GM12878 (cell line): Measurements from ENCODE around the gene MACF1. TPM values are rescaled to one million over a fixed set of nuclear protein-coding genes. Genes with fewer than 3 reads are reported as not detected.
A peak's percentile ranks its signal among the peaks of the same experiment; 100 is the strongest.

Experiments
- ATAC-seq: fragments of 200-7000 bp; cut with Tn5 transposase; 3 replicates; pipeline ENCODE4 v1.9.1; 2020; ENCODE audit warnings: mild to moderate bottlenecking, moderate library complexity
- BruUV-seq: library from RNA; stranded (reverse); fragments of 400-500 nt; replicated peaks from 2 replicates; lab custom pipeline; 2021; lab: Mats Ljungman, UMichigan
- CTCF ChIA-PET: fragments of 300-600 bp; sonication (Branson Sonifier 250); formaldehyde crosslinking; extraction: SDS; loops from one replicate; lab custom pipeline; 2021; ENCODE audit warnings: inconsistent platforms; lab: Yijun Ruan, JAX
- POLR2A ChIA-PET: fragments of 350-600 bp; formaldehyde crosslinking; extraction: SDS; loops from one replicate; lab custom pipeline; 2021; ENCODE audit warnings: inconsistent platforms; lab: Charles Lee
- RAD21 ChIA-PET: fragments of 300-600 bp; sonication (Branson Sonifier 250); formaldehyde crosslinking; loops from one replicate; lab custom pipeline; 2023; ENCODE audit warnings: antibody characterized with exemption; ENCODE audit not compliant: unreplicated experiment; lab: Charles Lee
- SMC1A ChIA-PET: fragments of 300-600 bp; sonication (Branson Sonifier 250); formaldehyde crosslinking; loops from one replicate; lab custom pipeline; 2023; ENCODE audit not compliant: unreplicated experiment, uncharacterized antibody; lab: Charles Lee
- DNase-seq: peaks from one replicate; pipeline ENCODE4 v3.0.0-alpha.2; 2011; ENCODE audit warnings: low read depth, low spot score
- FAIRE-seq: peaks from 3 replicates; lab custom pipeline; 2011; peaks lifted over from hg19 to GRCh38; lab: Jason Lieb, UNC
- H2AFZ ChIP-seq: 2 replicates; pipeline ENCODE4 v1.6.0; 2011; ENCODE audit warnings: low read depth, low read length, control low read depth; ENCODE audit not compliant: control insufficient read depth
- H3K27ac ChIP-seq: 2 replicates; pipeline ENCODE4 v1.5.1; 2011; ENCODE audit warnings: control low read depth; ENCODE audit not compliant: control insufficient read depth, insufficient read depth
- H3K27me3 ChIP-seq, 2 experiments: replicated peaks in 1 of 2; 2 replicates each; pipeline versions ENCODE4 v1.6.0 to v1.6.1; 2011; ENCODE audit warnings: low read length in 1 of 2; ENCODE audit not compliant: control insufficient read depth in 2 of 2, insufficient read depth in 2 of 2
- H3K36me3 ChIP-seq, 2 experiments: 2 replicates each; pipeline ENCODE4 v1.5.1; 2011; ENCODE audit warnings: low read length in 1 of 2; ENCODE audit not compliant: control insufficient read depth in 2 of 2, insufficient read depth in 2 of 2
- H3K4me1 ChIP-seq: 2 replicates; pipeline ENCODE4 v1.6.1; 2011; ENCODE audit warnings: mild to moderate bottlenecking, low read length, moderate library complexity, mixed read lengths; ENCODE audit not compliant: control insufficient read depth, insufficient read depth
- H3K4me2 ChIP-seq: 2 replicates; pipeline ENCODE4 v1.6.0; 2011; ENCODE audit warnings: control low read depth; ENCODE audit not compliant: control insufficient read depth, insufficient read depth
- H3K4me3 ChIP-seq: fragments of 200-600 bp; sonication (generic); 2 replicates; pipeline ENCODE4 v1.5.1; 2016
- H3K79me2 ChIP-seq: 2 replicates; pipeline ENCODE4 v1.6.0; 2011; ENCODE audit warnings: low read length; ENCODE audit not compliant: control insufficient read depth, insufficient read depth
- H3K9ac ChIP-seq: 2 replicates; pipeline ENCODE4 v1.8.0; 2011; ENCODE audit warnings: low read length, control low read depth, mixed read lengths; ENCODE audit not compliant: control insufficient read depth, insufficient read depth
- H3K9me3 ChIP-seq: replicated peaks from 3 replicates; pipeline ENCODE4 v1.5.1; 2011; ENCODE audit warnings: mild to moderate bottlenecking, low read length; ENCODE audit not compliant: control insufficient read depth, insufficient read depth
- H4K20me1 ChIP-seq: 2 replicates; pipeline ENCODE4 v1.6.0; 2011; ENCODE audit not compliant: control insufficient read depth, insufficient read depth
- EED ChIP-seq: sonication (generic); IDR thresholded peaks from 2 replicates; pipeline ENCODE4 v1.6.1; 2016; ENCODE audit warnings: antibody characterized with exemption, low read depth
- ESRRA ChIP-seq: IDR thresholded peaks from 2 replicates; pipeline ENCODE4 v1.6.1; 2012; ENCODE audit warnings: mild to moderate bottlenecking, low read length, improper control_type of control experiment
- HDAC2 ChIP-seq: fragments of 200-600 bp; sonication (generic); IDR thresholded peaks from 2 replicates; pipeline ENCODE4 v1.6.1; 2017
- MXI1 ChIP-seq: fragments of 150-350 bp; IDR thresholded peaks from 2 replicates; pipeline ENCODE4 v1.6.1; 2011; ENCODE audit warnings: low read depth, mild to moderate bottlenecking, inconsistent platforms, low read length, improper control_type of control experiment
- NR2C2 ChIP-seq: IDR thresholded peaks from 2 replicates; pipeline ENCODE4 v1.6.1; 2011; ENCODE audit warnings: borderline replicate concordance, low read depth; ENCODE audit not compliant: control insufficient read depth, insufficient read length
- NRF1 ChIP-seq: conservative IDR thresholded peaks from 2 replicates; pipeline ENCODE4 v1.6.1; 2011; ENCODE audit warnings: mild to moderate bottlenecking, low read depth, low read length, improper control_type of control experiment
- RAD21 ChIP-seq: IDR thresholded peaks from 2 replicates; pipeline ENCODE4 v1.6.1; 2011; ENCODE audit warnings: mild to moderate bottlenecking, low read depth, low read length, moderate library complexity; ENCODE audit not compliant: insufficient read depth
- RBBP5 ChIP-seq: fragments of 200-600 bp; sonication (generic); conservative IDR thresholded peaks from 2 replicates; pipeline ENCODE4 v1.6.1; 2016
- SMC3 ChIP-seq: IDR thresholded peaks from 2 replicates; pipeline ENCODE4 v1.6.1; 2011; ENCODE audit warnings: low read length, improper control_type of control experiment, borderline replicate concordance
- TCF7 ChIP-seq: IDR thresholded peaks from 2 replicates; pipeline ENCODE4 v1.6.1; 2014; ENCODE audit warnings: antibody characterized with exemption, borderline replicate concordance
- ZSCAN29 ChIP-seq: fragments of 450-650 bp; IDR thresholded peaks from 2 replicates; pipeline ENCODE4 v1.6.1; 2017; ENCODE audit warnings: mild to moderate bottlenecking, moderate library complexity
- WGBS: methylation state at CpG from one replicate; pipeline ENCODE4 v1.1.6; 2016; ENCODE audit warnings: low lambda C conversion rate; ENCODE audit not compliant: insufficient replicate concordance, insufficient coverage; ENCODE audit errors: missing lambda C conversion rate; 5-methylcytosine and 5-hydroxymethylcytosine counted together
- in situ Hi-C: fragments of 300-500 bp; cut with MboI; formaldehyde crosslinking; loops from 9 replicates; pipeline ENCODE4 v1.14.3; 2018; ENCODE audit warnings: mixed read lengths
- intact Hi-C: fragments of 100-400 bp; cut with micrococcal nuclease; formaldehyde crosslinking; loops from one replicate; pipeline ENCODE4 v1.14.2; 2022; ENCODE audit not compliant: unreplicated experiment
- polyA plus RNA-seq, 11 experiments: library from polyadenylated mRNA; depleted of rRNA in 4 of 11; unstranded in 6 of 11; stranded (reverse) in 5 of 11; fragments of >200 nt; fragmentation: Nextera tagmentation in 4 of 11; fragmentation: Illumina TruSeq in 1 of 11; extraction: Ambion mirVana in 4 of 11; extraction: Trizol in 1 of 11; gene quantifications; 1 replicate in 1 of 11; 2 replicates in 10 of 11; pipeline versions ENCODE4 v1.2.1 to v1.2.3, GENCODE V29; 2011 to 2016; ENCODE audit warnings: inconsistent platforms in 2 of 11, missing spikeins in 2 of 11, low read depth in 1 of 11
- total RNA-seq, 4 experiments: library from RNA; depleted of rRNA in 3 of 4; stranded (reverse); fragments of >200 nt in 3 of 4; fragmentation: Illumina TruSeq in 1 of 4; extraction: Trizol in 1 of 4; gene quantifications; 2 replicates each; pipeline versions ENCODE4 v1.2.1 to v1.2.3, GENCODE V29; 2013 to 2021
- TF ChIP-seq, protein P1 (sequence below): fragments of 450-650 bp; IDR thresholded peaks from 2 replicates; pipeline ENCODE4 v1.6.1; 2017; ENCODE audit warnings: mild to moderate bottlenecking, moderate library complexity
- TF ChIP-seq, protein P2 (sequence below), 3 experiments: IDR thresholded peaks in 2 of 3; conservative IDR thresholded peaks in 1 of 3; 2 replicates each; pipeline ENCODE4 v1.5.1; 2011; ENCODE audit warnings: low read depth in 3 of 3, low read length in 3 of 3, mild to moderate bottlenecking in 3 of 3, control low read depth in 2 of 3, moderate library complexity in 2 of 3, inconsistent platforms in 1 of 3, mixed read lengths in 1 of 3; ENCODE audit not compliant: control insufficient read depth in 2 of 3, insufficient read depth in 1 of 3; ENCODE audit errors: extremely low read depth in 1 of 3
- TF ChIP-seq, protein P3 (sequence below): IDR thresholded peaks from 2 replicates; pipeline ENCODE4 v1.6.1; 2012; ENCODE audit warnings: low read depth, low read length, improper control_type of control experiment
- TF ChIP-seq, protein P4 (sequence below): IDR thresholded peaks from 2 replicates; pipeline ENCODE4 v1.6.1; 2011; ENCODE audit warnings: mild to moderate bottlenecking, low read depth, low read length, moderate library complexity; ENCODE audit not compliant: insufficient replicate concordance

The MACF1 gene
- total and polyA plus RNA-seq, 10 of the 15 experiments (the other 5 are each of a cell fraction or from before 2014, with no cell fraction given) = 15.5 to 201 (median 76.9) TPM

DNA sequence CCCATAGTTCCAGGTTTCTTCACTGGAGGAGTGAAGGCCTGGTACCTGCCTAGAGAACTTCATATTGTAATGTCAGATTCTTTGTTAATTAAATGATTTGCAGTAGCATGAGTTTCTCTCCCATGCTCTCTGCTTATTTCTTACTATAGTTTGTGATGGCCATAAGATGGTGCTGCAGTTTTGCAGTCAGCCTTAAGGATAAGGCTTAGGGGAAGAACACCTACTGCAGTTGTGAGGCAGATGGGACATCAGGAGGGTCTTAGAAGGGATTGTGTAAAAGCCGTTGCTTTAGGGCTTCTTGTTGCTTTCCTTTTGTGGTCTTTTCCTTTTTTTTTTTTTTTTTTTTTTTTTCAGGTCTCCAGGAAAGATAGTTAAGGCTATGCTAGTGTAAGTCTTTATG, 61.8 kb downstream of the MACF1 start:
- ATAC-seq (peak; percentile 21; the same call in 1 of the 3 replicates), DNase-seq (no peak), FAIRE-seq (no peak)
- peaks cover 2 to 15% of the 10 kb centered on the region in 2 experiments; a peak in 3 of 4 replicates for H3K36me3 ChIP-seq
- no peak overlapping the region for H3K4me3 ChIP-seq
- H3K9me3 ChIP-seq = no peaks in the 10 kb centered on the region
- no peak for TF ChIP-seq RBBP5
- no peak for TF ChIP-seq ESRRA
- TF ChIP-seq, protein P1, sequence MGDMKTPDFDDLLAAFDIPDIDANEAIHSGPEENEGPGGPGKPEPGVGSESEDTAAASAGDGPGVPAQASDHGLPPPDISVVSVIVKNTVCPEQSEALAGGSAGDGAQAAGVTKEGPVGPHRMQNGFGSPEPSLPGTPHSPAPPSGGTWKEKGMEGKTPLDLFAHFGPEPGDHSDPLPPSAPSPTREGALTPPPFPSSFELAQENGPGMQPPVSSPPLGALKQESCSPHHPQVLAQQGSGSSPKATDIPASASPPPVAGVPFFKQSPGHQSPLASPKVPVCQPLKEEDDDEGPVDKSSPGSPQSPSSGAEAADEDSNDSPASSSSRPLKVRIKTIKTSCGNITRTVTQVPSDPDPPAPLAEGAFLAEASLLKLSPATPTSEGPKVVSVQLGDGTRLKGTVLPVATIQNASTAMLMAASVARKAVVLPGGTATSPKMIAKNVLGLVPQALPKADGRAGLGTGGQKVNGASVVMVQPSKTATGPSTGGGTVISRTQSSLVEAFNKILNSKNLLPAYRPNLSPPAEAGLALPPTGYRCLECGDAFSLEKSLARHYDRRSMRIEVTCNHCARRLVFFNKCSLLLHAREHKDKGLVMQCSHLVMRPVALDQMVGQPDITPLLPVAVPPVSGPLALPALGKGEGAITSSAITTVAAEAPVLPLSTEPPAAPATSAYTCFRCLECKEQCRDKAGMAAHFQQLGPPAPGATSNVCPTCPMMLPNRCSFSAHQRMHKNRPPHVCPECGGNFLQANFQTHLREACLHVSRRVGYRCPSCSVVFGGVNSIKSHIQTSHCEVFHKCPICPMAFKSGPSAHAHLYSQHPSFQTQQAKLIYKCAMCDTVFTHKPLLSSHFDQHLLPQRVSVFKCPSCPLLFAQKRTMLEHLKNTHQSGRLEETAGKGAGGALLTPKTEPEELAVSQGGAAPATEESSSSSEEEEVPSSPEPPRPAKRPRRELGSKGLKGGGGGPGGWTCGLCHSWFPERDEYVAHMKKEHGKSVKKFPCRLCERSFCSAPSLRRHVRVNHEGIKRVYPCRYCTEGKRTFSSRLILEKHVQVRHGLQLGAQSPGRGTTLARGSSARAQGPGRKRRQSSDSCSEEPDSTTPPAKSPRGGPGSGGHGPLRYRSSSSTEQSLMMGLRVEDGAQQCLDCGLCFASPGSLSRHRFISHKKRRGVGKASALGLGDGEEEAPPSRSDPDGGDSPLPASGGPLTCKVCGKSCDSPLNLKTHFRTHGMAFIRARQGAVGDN = no peak
- TF ChIP-seq MXI1 = no peak
- TF ChIP-seq NRF1 = no peak
- TF ChIP-seq, protein P2, sequence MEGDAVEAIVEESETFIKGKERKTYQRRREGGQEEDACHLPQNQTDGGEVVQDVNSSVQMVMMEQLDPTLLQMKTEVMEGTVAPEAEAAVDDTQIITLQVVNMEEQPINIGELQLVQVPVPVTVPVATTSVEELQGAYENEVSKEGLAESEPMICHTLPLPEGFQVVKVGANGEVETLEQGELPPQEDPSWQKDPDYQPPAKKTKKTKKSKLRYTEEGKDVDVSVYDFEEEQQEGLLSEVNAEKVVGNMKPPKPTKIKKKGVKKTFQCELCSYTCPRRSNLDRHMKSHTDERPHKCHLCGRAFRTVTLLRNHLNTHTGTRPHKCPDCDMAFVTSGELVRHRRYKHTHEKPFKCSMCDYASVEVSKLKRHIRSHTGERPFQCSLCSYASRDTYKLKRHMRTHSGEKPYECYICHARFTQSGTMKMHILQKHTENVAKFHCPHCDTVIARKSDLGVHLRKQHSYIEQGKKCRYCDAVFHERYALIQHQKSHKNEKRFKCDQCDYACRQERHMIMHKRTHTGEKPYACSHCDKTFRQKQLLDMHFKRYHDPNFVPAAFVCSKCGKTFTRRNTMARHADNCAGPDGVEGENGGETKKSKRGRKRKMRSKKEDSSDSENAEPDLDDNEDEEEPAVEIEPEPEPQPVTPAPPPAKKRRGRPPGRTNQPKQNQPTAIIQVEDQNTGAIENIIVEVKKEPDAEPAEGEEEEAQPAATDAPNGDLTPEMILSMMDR (IDR thresholded peaks at IDR 0.05 in 2 of 3, conservative IDR thresholded peaks at IDR 0.05 in 1 of 3; ENCODE audit: control insufficient read depth in 2 of 3, extremely low read depth in 1 of 3, insufficient read depth in 1 of 3, low read depth in 3 of 3, low read length in 3 of 3) = peak in 2 of 3 experiments; percentile 32 to 67; a peak in 3 of 6 replicates
- no peak for TF ChIP-seq ZSCAN29
- TF ChIP-seq, protein P3, sequence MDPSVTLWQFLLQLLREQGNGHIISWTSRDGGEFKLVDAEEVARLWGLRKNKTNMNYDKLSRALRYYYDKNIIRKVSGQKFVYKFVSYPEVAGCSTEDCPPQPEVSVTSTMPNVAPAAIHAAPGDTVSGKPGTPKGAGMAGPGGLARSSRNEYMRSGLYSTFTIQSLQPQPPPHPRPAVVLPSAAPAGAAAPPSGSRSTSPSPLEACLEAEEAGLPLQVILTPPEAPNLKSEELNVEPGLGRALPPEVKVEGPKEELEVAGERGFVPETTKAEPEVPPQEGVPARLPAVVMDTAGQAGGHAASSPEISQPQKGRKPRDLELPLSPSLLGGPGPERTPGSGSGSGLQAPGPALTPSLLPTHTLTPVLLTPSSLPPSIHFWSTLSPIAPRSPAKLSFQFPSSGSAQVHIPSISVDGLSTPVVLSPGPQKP = no peak
- peak; percentile 77 for TF ChIP-seq RAD21
- no peak for TF ChIP-seq HDAC2
- no peak for TF ChIP-seq TCF7
- TF ChIP-seq, protein P4, sequence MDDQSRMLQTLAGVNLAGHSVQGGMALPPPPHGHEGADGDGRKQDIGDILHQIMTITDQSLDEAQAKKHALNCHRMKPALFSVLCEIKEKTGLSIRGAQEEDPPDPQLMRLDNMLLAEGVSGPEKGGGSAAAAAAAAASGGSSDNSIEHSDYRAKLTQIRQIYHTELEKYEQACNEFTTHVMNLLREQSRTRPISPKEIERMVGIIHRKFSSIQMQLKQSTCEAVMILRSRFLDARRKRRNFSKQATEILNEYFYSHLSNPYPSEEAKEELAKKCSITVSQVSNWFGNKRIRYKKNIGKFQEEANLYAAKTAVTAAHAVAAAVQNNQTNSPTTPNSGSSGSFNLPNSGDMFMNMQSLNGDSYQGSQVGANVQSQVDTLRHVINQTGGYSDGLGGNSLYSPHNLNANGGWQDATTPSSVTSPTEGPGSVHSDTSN = no peak
- TF ChIP-seq NR2C2 = no peak
- TF ChIP-seq EED = no peak
- TF ChIP-seq SMC3 = peak; percentile 32; the same call in 1 of the 2 replicates
- in situ Hi-C loops = no loop called here
- CTCF ChIA-PET = interaction anchor here (0.6 to 25.0 kb wide), 29 partner anchors 7 to 454 kb away, joined by 3 to 918 read pairs (median 4); no protein-coding TSS in a partner anchor
- BruUV-seq = no TSS peak
- H4K20me1 ChIP-seq = no peaks in the 10 kb centered on the region
- SMC1A ChIA-PET = interaction anchor here (0.6 to 23.1 kb wide), 18 partner anchors 11 to 275 kb away, joined by 3 to 655 read pairs (median 6); partner anchors contain the start of gene MACF1
- no peak overlapping the region for H3K27ac ChIP-seq
- H3K27me3 ChIP-seq = no peaks in the 10 kb centered on the region
- POLR2A ChIA-PET = no interaction called here
- H3K4me2 ChIP-seq = no peak overlapping the region
- RAD21 ChIA-PET = interaction anchor here (0.9 to 10.8 kb wide), 11 partner anchors 8 to 454 kb away, joined by 3 to 117 read pairs (median 4); no protein-coding TSS in a partner anchor
- H2AFZ ChIP-seq = no peak overlapping the region
- peaks cover 84% of the 10 kb centered on the region for H3K79me2 ChIP-seq
- H3K4me1 ChIP-seq = peaks cover 57% of the 10 kb centered on the region
- intact Hi-C loops = no loop called here
- WGBS = 100% methylated on average over 1 of the region's 1 CpG
- no peak overlapping the region for H3K9ac ChIP-seq
